ENCODE measurements around the gene ILKAP. TPM values are rescaled to one million over a fixed set of nuclear protein-coding genes. Genes with fewer than 3 reads are reported as not detected.

Gene ILKAP
- total and polyA plus RNA-seq, 2 of the 4 experiments (the other 2 are of a cell fraction), result 13.3 to 44.2 TPM

- no peak for TF ChIP-seq BHLHE40 (IDR thresholded peaks at IDR 0.05; ENCODE audit: low read depth, low read length)
- TF ChIP-seq, protein P1, sequence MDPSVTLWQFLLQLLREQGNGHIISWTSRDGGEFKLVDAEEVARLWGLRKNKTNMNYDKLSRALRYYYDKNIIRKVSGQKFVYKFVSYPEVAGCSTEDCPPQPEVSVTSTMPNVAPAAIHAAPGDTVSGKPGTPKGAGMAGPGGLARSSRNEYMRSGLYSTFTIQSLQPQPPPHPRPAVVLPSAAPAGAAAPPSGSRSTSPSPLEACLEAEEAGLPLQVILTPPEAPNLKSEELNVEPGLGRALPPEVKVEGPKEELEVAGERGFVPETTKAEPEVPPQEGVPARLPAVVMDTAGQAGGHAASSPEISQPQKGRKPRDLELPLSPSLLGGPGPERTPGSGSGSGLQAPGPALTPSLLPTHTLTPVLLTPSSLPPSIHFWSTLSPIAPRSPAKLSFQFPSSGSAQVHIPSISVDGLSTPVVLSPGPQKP (IDR thresholded peaks at IDR 0.05; ENCODE audit: borderline replicate concordance, low read depth, low read length), result no peak
Observed at GRCh38 chr2:238162846-238163441, 40.6 kb downstream of the ILKAP start (continued).

DNA sequence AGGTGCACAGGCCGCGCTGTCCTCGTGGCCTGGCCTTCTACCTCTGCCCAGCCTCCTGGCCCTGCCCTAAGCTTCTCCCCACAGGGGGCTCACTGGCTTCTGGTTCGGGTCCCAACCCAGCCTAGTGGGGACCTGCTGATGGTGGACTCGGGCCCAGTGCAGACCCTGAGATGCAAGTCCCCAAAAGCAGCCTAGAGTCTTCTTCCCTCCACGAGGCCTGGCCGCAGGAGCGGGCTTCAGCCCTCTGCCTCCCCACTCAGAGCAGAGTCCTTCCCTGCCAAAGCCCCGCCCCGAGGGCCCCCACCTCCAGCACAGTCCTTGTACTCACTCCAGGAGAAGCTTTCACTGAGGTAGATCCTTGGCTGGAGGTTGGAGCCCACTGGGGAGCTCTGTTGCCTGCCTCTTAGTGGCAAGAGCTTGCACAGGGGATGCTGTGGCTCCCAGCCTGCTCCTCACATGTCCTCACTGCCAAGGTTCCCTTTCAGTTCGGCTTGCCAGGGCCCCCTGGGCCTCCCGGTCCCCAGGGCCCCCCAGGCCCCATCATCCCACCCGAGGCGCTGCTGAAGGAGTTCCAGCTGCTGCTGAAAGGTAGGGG lies 41.1 kb downstream of the ILKAP start:
- no peak overlapping the region for H3K4me2 ChIP-seq (ENCODE audit: low read depth, low read length)
- in situ Hi-C loops (cut with MboI; ENCODE audit: low sequenced_read_pairs) (no loop called here), dilution Hi-C loops (cut with HindIII; ENCODE audit: low sequenced_read_pairs, unreplicated experiment) (no loop called here), intact Hi-C loops (cut with micrococcal nuclease) (no loop called here)
- no peak overlapping the region for H4K5ac ChIP-seq (ENCODE audit: low read depth, low read length)
- DNase-seq (no peak), ATAC-seq (ENCODE audit: low read depth) (no peak)
- 79% methylated on average over 2 of the region's 14 CpGs; no CpG with 5 or more reads in 1 of the 2 experiments for WGBS, 2 experiments (ENCODE audit: extremely low coverage in 2 of 2, insufficient read length in 1 of 2)
- no peak overlapping the region for H3K9ac ChIP-seq (ENCODE audit: low read depth, low read length)
- no peak overlapping the region for H3K4me3 ChIP-seq (ENCODE audit: insufficient read depth, low read depth, low read length)
- H3K56ac ChIP-seq (ENCODE audit: extremely low read depth, insufficient read depth, low read length), result no peak overlapping the region
- no peak overlapping the region for H3K27ac ChIP-seq (ENCODE audit: insufficient read depth, low read length)
- peaks cover 15% of the 10 kb centered on the region for H3K4me1 ChIP-seq (ENCODE audit: control insufficient read depth, insufficient read depth, low read length)
- H3K23ac ChIP-seq (ENCODE audit: low read depth, low read length), result no peak overlapping the region
- no peak overlapping the region for H3K14ac ChIP-seq (replicated peaks; ENCODE audit: low read depth, low read length)
- no TSS peak for BruUV-seq (replicated peaks)
- H3K18ac ChIP-seq (ENCODE audit: low read depth, low read length), result no peak overlapping the region
- peaks cover 1 to 2% of the 10 kb centered on the region in 2 experiments; a peak in 3 of 4 replicates for H3K79me1 ChIP-seq (ENCODE audit: low read depth in 1 of 2, low read length in 2 of 2)
- H2BK5ac ChIP-seq (ENCODE audit: low read depth, low read length, poor library complexity, severe bottlenecking), result no peak overlapping the region
- H4K20me1 ChIP-seq (ENCODE audit: insufficient read depth, low read length), result no peaks in the 10 kb centered on the region
- H2BK15ac ChIP-seq (ENCODE audit: low read depth, low read length), result no peak overlapping the region
- H3K4ac ChIP-seq (ENCODE audit: low read depth, low read length), result no peak overlapping the region
- no peak overlapping the region for H4K8ac ChIP-seq (ENCODE audit: low read depth in 2 of 2, low read length in 2 of 2)
- H3K36me3 ChIP-seq (ENCODE audit: control insufficient read depth, insufficient read depth, low read length), result no peaks in the 10 kb centered on the region; the same call in 1 of the 2 replicates
- H2BK120ac ChIP-seq (ENCODE audit: low read depth, low read length), result no peak overlapping the region
- H3K27me3 ChIP-seq (ENCODE audit: control insufficient read depth, insufficient read depth, low read length), result peaks cover 2% of the 10 kb centered on the region; the same call in 1 of the 2 replicates
- peak overlapping the region; percentile 21; the same call in 1 of the 2 replicates for H2AK5ac ChIP-seq (ENCODE audit: low read depth, low read length)
- CTCF ChIA-PET, result no interaction called here
- H2AK9ac ChIP-seq (replicated peaks; ENCODE audit: low read depth, low read length, poor library complexity), result no peak overlapping the region
- no peak overlapping the region for H2BK20ac ChIP-seq (ENCODE audit: low read depth, low read length)
- H4K91ac ChIP-seq (ENCODE audit: insufficient read depth, low read depth, low read length), result no peak overlapping the region
- H3K9me3 ChIP-seq (ENCODE audit: control insufficient read depth, insufficient read depth, low read length), result no peaks in the 10 kb centered on the region
- H3K9me1 ChIP-seq (ENCODE audit: insufficient read depth, low read length), result peaks cover 5% of the 10 kb centered on the region
- POLR2A ChIA-PET (ENCODE audit: unreplicated experiment), result no interaction called here
- H2AFZ ChIP-seq (replicated peaks; ENCODE audit: low read length, poor library complexity), result peak overlapping the region; percentile 27
- TF ChIP-seq CTCF (conservative IDR thresholded peaks at IDR 0.05; ENCODE audit: low read depth, low read length) (no peak), FOS (IDR thresholded peaks at IDR 0.05; ENCODE audit: low read depth, low read length) (no peak), MAZ (IDR thresholded peaks at IDR 0.05; ENCODE audit: borderline replicate concordance, low read depth, low read length) (no peak), RFX5 (IDR thresholded peaks at IDR 0.05; ENCODE audit: low read depth, low read length) (no peak), CEBPB (IDR thresholded peaks at IDR 0.05; ENCODE audit: low read depth, low read length) (no peak), POLR2A (IDR thresholded peaks at IDR 0.05; ENCODE audit: low read depth, low read length) (no peak), RAD21 (IDR thresholded peaks at IDR 0.05; ENCODE audit: low read length) (no peak), CHD1 (IDR thresholded peaks at IDR 0.05; ENCODE audit: low read depth, low read length) (no peak), RCOR1 (IDR thresholded peaks at IDR 0.05; ENCODE audit: insufficient replicate concordance, low read length) (no peak), MAFK (IDR thresholded peaks at IDR 0.05; ENCODE audit: low read depth, low read length) (no peak)
- TF ChIP-seq, protein P1 (IDR thresholded peaks at IDR 0.05; ENCODE audit: borderline replicate concordance, low read depth, low read length), result no peak
